ENCODE results near the gene TRRAP. TPM values are rescaled to one million over a fixed set of nuclear protein-coding genes. Genes with fewer than 3 reads are reported as not detected.

The TRRAP gene
- total and polyA plus RNA-seq, 2 of the 8 experiments (the other 6 are each of a cell fraction or from before 2014, with no cell fraction given), result 21.7 to 48.6 TPM

DNA sequence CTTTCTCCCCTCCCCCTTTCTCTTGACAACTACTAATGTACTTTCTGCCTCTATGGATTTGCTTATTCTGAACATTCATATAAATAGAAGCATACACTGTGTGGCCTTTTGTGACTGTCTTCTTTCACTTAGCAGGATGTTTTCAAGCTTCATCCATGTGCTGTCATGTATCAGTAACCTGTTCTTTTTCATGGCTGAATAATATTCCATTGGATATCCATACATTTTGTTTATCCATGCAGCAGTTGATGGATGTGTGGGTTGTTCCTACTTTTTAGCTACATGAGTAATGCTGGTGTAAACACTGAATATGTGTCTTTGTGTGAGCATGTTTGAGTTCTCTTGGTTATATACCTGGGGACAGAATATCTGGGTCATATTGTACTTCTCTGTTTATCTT is 107.6 kb downstream of the TRRAP start:
- CTCF ChIA-PET (ENCODE audit: partially characterized antibody), result interaction anchor here (0.6 to 2.4 kb wide), 2 partner anchors 9 to 52 kb away, joined by 3 to 5 read pairs; no protein-coding TSS in a partner anchor
- Histone ChIP-seq H2BK5ac (ENCODE audit: low read depth, low read length) (no peak overlapping the region), H3K14ac (ENCODE audit: insufficient read length) (no peak overlapping the region), H3K36me3 (ENCODE audit: control insufficient read depth in 2 of 4, insufficient read depth in 4 of 4, low read length in 3 of 4) (peaks cover 18 to 86% (median 58%) of the 10 kb centered on the region in 4 experiments), H3K23ac (ENCODE audit: insufficient read length) (no peak overlapping the region), H3K27ac (ENCODE audit: low read depth, low read length) (no peak overlapping the region), H4K91ac (replicated peaks; ENCODE audit: insufficient read length, low read length) (no peak overlapping the region), H2BK12ac (ENCODE audit: low read depth, low read length) (no peak overlapping the region), H2BK15ac (ENCODE audit: low read length) (no peak overlapping the region), H3K79me1 (ENCODE audit: low read depth, low read length) (no peaks in the 10 kb centered on the region), H2AK5ac (ENCODE audit: low read depth, low read length) (no peak overlapping the region), H3K4me1 (replicated peaks in 1 of 4; ENCODE audit: control insufficient read depth in 3 of 4, insufficient read depth in 4 of 4, low read length in 3 of 4) (no peaks in the 10 kb centered on the region), H3K23me2 (ENCODE audit: low read depth, low read length) (no peaks in the 10 kb centered on the region), H3K9ac (replicated peaks in 1 of 4; ENCODE audit: extremely low read depth in 1 of 4, low read depth in 3 of 4, low read length in 3 of 4) (no peak overlapping the region), H2AFZ (ENCODE audit: low read length) (no peak overlapping the region), H3K9me3 (ENCODE audit: insufficient read depth in 2 of 2, low read depth in 1 of 2, low read length in 1 of 2) (0 out of 4 replicates have a peak, but pooled peaks cover 0 to 4% of the 10 kb centered on the region in 2 experiments), H3K79me2 (ENCODE audit: control insufficient read depth in 1 of 2, insufficient read depth in 2 of 2, low read length in 2 of 2) (no peaks in the 10 kb centered on the region), H3K18ac (ENCODE audit: extremely low read depth, low read length) (no peak overlapping the region), H2BK120ac (replicated peaks; ENCODE audit: low read depth, low read length) (no peak overlapping the region), H3K4me3 (ENCODE audit: extremely low read depth in 1 of 4, insufficient read depth in 2 of 4, low read depth in 3 of 4, low read length in 4 of 4) (no peak overlapping the region), H3K4ac (replicated peaks; ENCODE audit: insufficient read length, low read depth, low read length) (no peak overlapping the region), H3K56ac (replicated peaks; ENCODE audit: insufficient read length, low read depth, low read length) (no peak overlapping the region), H2BK20ac (ENCODE audit: low read length) (no peak overlapping the region), H3K4me2 (ENCODE audit: insufficient read depth in 1 of 2, low read depth in 2 of 2, low read length in 2 of 2) (no peak overlapping the region), H3K27me3 (replicated peaks in 1 of 4; ENCODE audit: control insufficient read depth in 3 of 4, extremely low read depth in 1 of 4, insufficient read depth in 3 of 4, low read length in 3 of 4) (no peaks in the 10 kb centered on the region), H4K20me1 (replicated peaks in 1 of 2; ENCODE audit: control insufficient read depth in 1 of 2, insufficient read depth in 2 of 2, low read length in 2 of 2) (peaks cover 3% of the 10 kb centered on the region in 2 experiments), H4K8ac (ENCODE audit: extremely low read depth, insufficient read depth, low read length) (no peak overlapping the region), H4K5ac (ENCODE audit: insufficient read length, low read depth, low read length) (no peak overlapping the region)
- POLR2A ChIA-PET (ENCODE audit: partially characterized antibody), result no interaction called here
- DNase-seq (ENCODE audit: low read depth in 1 of 2, low spot score in 2 of 2) (no peak), FAIRE-seq (no peak)
- TF ChIP-seq RFX5 (IDR thresholded peaks at IDR 0.05; ENCODE audit: borderline replicate concordance, low read depth, low read length), result no peak
- no peak for TF ChIP-seq POLR2A (IDR thresholded peaks at IDR 0.05; ENCODE audit: control extremely low read depth in 1 of 2, low read depth in 2 of 2, low read length in 2 of 2)
- TF ChIP-seq CEBPB (IDR thresholded peaks at IDR 0.05; ENCODE audit: low read depth, low read length), result no peak
- TF ChIP-seq POU5F1 (IDR thresholded peaks at IDR 0.05; ENCODE audit: low read depth, low read length), result no peak
- no peak for TF ChIP-seq GTF2F1 (IDR thresholded peaks at IDR 0.05; ENCODE audit: borderline replicate concordance, low read depth, low read length)
- no peak for TF ChIP-seq SP1 (IDR thresholded peaks at IDR 0.05; ENCODE audit: low read depth, low read length)
- TF ChIP-seq CTBP2 (IDR thresholded peaks at IDR 0.05; ENCODE audit: borderline replicate concordance, insufficient read depth, insufficient read length, low read length), result no peak
- no peak for TF ChIP-seq KDM5A (IDR thresholded peaks at IDR 0.05; ENCODE audit: low read length)
- TF ChIP-seq, protein P1, sequence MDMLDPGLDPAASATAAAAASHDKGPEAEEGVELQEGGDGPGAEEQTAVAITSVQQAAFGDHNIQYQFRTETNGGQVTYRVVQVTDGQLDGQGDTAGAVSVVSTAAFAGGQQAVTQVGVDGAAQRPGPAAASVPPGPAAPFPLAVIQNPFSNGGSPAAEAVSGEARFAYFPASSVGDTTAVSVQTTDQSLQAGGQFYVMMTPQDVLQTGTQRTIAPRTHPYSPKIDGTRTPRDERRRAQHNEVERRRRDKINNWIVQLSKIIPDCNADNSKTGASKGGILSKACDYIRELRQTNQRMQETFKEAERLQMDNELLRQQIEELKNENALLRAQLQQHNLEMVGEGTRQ (IDR thresholded peaks at IDR 0.05; ENCODE audit: low read length), result no peak
- no peak for TF ChIP-seq NANOG (IDR thresholded peaks at IDR 0.05; ENCODE audit: insufficient read depth, low read depth, low read length, poor library complexity, severe bottlenecking)
- TF ChIP-seq EZH2 (IDR thresholded peaks at IDR 0.05; ENCODE audit: low read depth, low read length, severe bottlenecking), result no peak
- no peak for TF ChIP-seq RBBP5 (IDR thresholded peaks at IDR 0.05; ENCODE audit: borderline replicate concordance, low read depth, low read length)
- TF ChIP-seq ASH2L (IDR thresholded peaks at IDR 0.05; ENCODE audit: low read length), result no peak
- no peak for TF ChIP-seq JUND (IDR thresholded peaks at IDR 0.05; ENCODE audit: low read length)
- TF ChIP-seq SP2 (IDR thresholded peaks at IDR 0.05; ENCODE audit: low read length), result no peak

Measured in H1 (cell line).